SU-DHL-6 (cell line): ENCODE data around the gene NR4A3.

Source experiments
- EZH2phosphoT487 ChIP-seq: fragments of 200-600 bp; sonication (generic), shearing (Covaris generic); conservative IDR thresholded peaks from 2 replicates; pipeline ENCODE4 v1.6.1; 2018; ENCODE audit warnings: mild to moderate bottlenecking, antibody characterized with exemption, low read length, moderate library complexity, mixed read lengths
- TF ChIP-seq, protein P1 (sequence below): fragments of 200-600 bp; sonication (generic); IDR thresholded peaks from one replicate; pipeline ENCODE4 v1.5.1; 2017; ENCODE audit warnings: antibody characterized with exemption, mild to moderate bottlenecking, low read length, moderate library complexity; ENCODE audit not compliant: insufficient read depth, poor library complexity, severe bottlenecking

DNA sequence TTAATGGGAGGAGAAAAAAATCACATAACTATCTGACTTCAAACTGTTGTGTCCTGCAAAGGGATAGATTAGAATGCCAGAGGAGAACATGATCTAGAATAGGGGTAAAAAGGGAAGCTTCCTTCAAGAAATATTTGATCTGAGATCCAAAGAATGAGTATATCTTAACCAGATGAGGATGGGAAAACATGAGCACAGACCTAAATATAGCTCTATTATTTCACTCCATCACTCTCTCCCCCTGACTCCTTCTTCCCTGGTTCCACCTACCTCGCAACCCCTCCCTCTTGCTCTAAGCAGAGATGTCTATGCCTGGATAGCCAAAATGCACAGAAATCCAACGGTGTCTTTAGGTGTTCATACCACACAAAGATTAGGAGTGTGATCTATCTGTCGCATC lies 36.4 kb downstream of the NR4A3 start:
- TF ChIP-seq, protein P1, sequence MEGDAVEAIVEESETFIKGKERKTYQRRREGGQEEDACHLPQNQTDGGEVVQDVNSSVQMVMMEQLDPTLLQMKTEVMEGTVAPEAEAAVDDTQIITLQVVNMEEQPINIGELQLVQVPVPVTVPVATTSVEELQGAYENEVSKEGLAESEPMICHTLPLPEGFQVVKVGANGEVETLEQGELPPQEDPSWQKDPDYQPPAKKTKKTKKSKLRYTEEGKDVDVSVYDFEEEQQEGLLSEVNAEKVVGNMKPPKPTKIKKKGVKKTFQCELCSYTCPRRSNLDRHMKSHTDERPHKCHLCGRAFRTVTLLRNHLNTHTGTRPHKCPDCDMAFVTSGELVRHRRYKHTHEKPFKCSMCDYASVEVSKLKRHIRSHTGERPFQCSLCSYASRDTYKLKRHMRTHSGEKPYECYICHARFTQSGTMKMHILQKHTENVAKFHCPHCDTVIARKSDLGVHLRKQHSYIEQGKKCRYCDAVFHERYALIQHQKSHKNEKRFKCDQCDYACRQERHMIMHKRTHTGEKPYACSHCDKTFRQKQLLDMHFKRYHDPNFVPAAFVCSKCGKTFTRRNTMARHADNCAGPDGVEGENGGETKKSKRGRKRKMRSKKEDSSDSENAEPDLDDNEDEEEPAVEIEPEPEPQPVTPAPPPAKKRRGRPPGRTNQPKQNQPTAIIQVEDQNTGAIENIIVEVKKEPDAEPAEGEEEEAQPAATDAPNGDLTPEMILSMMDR = no peak
- no peak for TF ChIP-seq EZH2phosphoT487
